SK-N-SH treated with all-trans-retinoic acid at 6 μM for 48 hours (cell line): ENCODE results near the gene GCSAM.

ENCODE experiments used
- ATAC-seq: fragments of 200-7000 bp; cut with Tn5 transposase; 3 replicates; pipeline ENCODE4 v1.9.1; 2020; ENCODE audit warnings: mild to moderate bottlenecking, moderate library complexity
- BACH2 ChIP-seq: fragments of 250-450 bp; sonication (Bioruptor Pico); IDR thresholded peaks from 2 replicates; pipeline ENCODE4 v1.9.0; 2021; ENCODE audit warnings: mild to moderate bottlenecking, borderline replicate concordance
- CSDC2 ChIP-seq: fragments of 250-450 bp; sonication (Bioruptor Pico); IDR thresholded peaks from 2 replicates; pipeline ENCODE4 v1.5.0; 2020; ENCODE audit warnings: mild to moderate bottlenecking, moderate library complexity
- ESRRG ChIP-seq: fragments of 250-450 bp; sonication (Bioruptor Pico); IDR thresholded peaks from 2 replicates; pipeline ENCODE4 v1.6.1; 2021; ENCODE audit warnings: mild to moderate bottlenecking
- GLIS3 ChIP-seq: fragments of 250-450 bp; sonication (Bioruptor Pico); IDR thresholded peaks from 2 replicates; pipeline ENCODE4 v1.5.0; 2020; ENCODE audit warnings: mild to moderate bottlenecking, moderate library complexity
- ISL1 ChIP-seq: fragments of 250-450 bp; sonication (Bioruptor Pico); IDR thresholded peaks from 2 replicates; pipeline ENCODE4 v2.1.2; 2022; ENCODE audit warnings: mild to moderate bottlenecking, moderate library complexity
- OSR1 ChIP-seq: fragments of 250-450 bp; sonication (Bioruptor Pico); IDR thresholded peaks from 2 replicates; pipeline ENCODE4 v1.8.0; 2022; ENCODE audit warnings: moderate library complexity, mild to moderate bottlenecking, inconsistent platforms
- PPARA ChIP-seq: fragments of 250-450 bp; sonication (Bioruptor Pico); IDR thresholded peaks from 2 replicates; pipeline ENCODE4 v1.5.0; 2020; ENCODE audit warnings: mild to moderate bottlenecking, borderline replicate concordance
- RARB ChIP-seq: fragments of 250-450 bp; sonication (Bioruptor Pico); IDR thresholded peaks from 2 replicates; pipeline ENCODE4 v1.8.0; 2021; ENCODE audit warnings: mild to moderate bottlenecking, moderate library complexity
- SNAI2 ChIP-seq: fragments of 250-450 bp; sonication (Bioruptor Pico); IDR thresholded peaks from 2 replicates; pipeline ENCODE4 v1.5.0; 2020; ENCODE audit warnings: mild to moderate bottlenecking, moderate library complexity
- TCF4 ChIP-seq: fragments of 250-450 bp; sonication (Bioruptor Pico); IDR thresholded peaks from 2 replicates; pipeline ENCODE4 v1.8.0; 2021; ENCODE audit warnings: mild to moderate bottlenecking, moderate library complexity, borderline replicate concordance
- ZC3H10 ChIP-seq: fragments of 250-450 bp; sonication (Bioruptor Pico); IDR thresholded peaks from 2 replicates; pipeline ENCODE4 v1.5.1; 2021; ENCODE audit warnings: mild to moderate bottlenecking, moderate library complexity
- ZFP3 ChIP-seq: fragments of 250-450 bp; sonication (Bioruptor Pico); IDR thresholded peaks from 2 replicates; pipeline ENCODE4 v1.5.0; 2020; ENCODE audit warnings: mild to moderate bottlenecking, moderate library complexity
- ZFP30 ChIP-seq: fragments of 450-650 bp; formaldehyde crosslinking; IDR thresholded peaks from 2 replicates; pipeline ENCODE4 v1.5.0; 2022; ENCODE audit warnings: mild to moderate bottlenecking, moderate library complexity
- ZNF565 ChIP-seq: fragments of 450-650 bp; formaldehyde crosslinking; conservative IDR thresholded peaks from 2 replicates; pipeline ENCODE4 v1.5.0; 2020; ENCODE audit warnings: low read depth, mild to moderate bottlenecking, moderate library complexity
- ZNF8 ChIP-seq: fragments of 450-650 bp; formaldehyde crosslinking; IDR thresholded peaks from 2 replicates; pipeline ENCODE4 v1.5.0; 2020; ENCODE audit warnings: mild to moderate bottlenecking, moderate library complexity
- TF ChIP-seq, protein P1 (sequence below): fragments of 250-450 bp; sonication (Bioruptor Pico); IDR thresholded peaks from 2 replicates; pipeline ENCODE4 v1.8.0; 2020; ENCODE audit warnings: mild to moderate bottlenecking, moderate library complexity, borderline replicate concordance
- TF ChIP-seq, protein P2 (sequence below): fragments of 250-450 bp; sonication (Bioruptor Pico); IDR thresholded peaks from 2 replicates; pipeline ENCODE4 v1.5.1; 2020; ENCODE audit warnings: low read depth, mild to moderate bottlenecking, moderate library complexity
- TF ChIP-seq, protein P3 (sequence below): fragments of 250-450 bp; sonication (Bioruptor Pico); IDR thresholded peaks from 2 replicates; pipeline ENCODE4 v1.8.0; 2021; ENCODE audit warnings: low read depth, mild to moderate bottlenecking, moderate library complexity, borderline replicate concordance
- TF ChIP-seq, protein P4 (sequence below): fragments of 250-450 bp; sonication (Bioruptor Pico); IDR thresholded peaks from 2 replicates; pipeline ENCODE4 v1.5.0; 2020; ENCODE audit warnings: mild to moderate bottlenecking, moderate library complexity

Gene GCSAM

DNA sequence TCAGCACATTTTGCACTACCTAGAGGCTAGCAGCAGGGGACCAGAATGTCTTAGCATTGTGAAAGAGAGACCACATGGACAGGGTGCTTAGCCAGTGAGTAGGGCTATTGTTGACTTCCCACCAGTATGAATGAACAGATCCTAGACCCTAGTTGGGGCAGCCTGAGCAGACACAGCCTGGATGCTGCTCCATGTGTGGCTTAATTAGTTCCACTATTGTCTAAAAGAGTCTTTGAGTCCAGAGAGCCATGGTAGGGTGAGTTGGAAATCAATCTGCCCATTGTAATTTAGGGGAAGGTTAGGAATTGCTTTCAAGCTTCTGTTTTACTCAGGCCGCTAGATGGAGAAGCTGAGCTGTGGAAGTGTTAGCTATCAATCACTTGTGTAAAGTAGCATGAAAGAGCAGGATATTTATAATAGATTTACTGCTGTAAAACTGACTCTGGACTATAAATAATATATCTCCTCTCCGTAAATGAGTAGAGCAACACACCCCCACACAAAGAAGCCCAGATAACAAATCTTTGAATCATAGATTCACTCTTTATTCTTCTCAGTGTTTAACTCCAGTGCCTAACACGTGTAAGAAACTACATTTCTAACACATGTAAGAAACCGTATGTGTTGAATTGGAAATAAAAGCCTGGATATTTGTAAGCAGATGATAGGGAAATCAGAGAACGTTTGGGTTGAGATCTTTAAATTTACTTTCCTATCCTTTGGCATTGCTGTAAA is 4.1 kb upstream of the GCSAM start (continued):
- TF ChIP-seq, protein P1, sequence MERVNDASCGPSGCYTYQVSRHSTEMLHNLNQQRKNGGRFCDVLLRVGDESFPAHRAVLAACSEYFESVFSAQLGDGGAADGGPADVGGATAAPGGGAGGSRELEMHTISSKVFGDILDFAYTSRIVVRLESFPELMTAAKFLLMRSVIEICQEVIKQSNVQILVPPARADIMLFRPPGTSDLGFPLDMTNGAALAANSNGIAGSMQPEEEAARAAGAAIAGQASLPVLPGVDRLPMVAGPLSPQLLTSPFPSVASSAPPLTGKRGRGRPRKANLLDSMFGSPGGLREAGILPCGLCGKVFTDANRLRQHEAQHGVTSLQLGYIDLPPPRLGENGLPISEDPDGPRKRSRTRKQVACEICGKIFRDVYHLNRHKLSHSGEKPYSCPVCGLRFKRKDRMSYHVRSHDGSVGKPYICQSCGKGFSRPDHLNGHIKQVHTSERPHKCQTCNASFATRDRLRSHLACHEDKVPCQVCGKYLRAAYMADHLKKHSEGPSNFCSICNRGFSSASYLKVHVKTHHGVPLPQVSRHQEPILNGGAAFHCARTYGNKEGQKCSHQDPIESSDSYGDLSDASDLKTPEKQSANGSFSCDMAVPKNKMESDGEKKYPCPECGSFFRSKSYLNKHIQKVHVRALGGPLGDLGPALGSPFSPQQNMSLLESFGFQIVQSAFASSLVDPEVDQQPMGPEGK (CRISPR knock-in tag) = no peak
- TF ChIP-seq ZFP3 (CRISPR knock-in tag) = no peak

DNA sequence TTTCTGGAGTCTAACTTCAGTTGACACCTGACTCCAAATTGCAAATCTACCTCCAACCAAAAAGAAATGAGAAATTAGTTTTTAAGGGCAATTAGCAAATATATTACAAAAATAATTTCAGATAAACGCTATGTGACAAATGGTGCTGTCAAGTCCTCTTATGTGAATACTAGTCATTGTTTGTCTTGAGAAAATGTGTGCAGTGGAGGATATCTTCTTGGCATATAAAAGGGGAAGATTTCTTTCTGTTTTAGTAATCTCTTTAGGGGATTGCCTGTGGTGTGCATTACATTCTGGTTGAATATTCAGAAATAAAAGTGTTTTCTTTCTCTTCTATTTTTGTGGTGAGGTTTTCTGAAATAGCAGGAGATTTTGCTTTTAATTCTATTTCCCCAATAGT is 3.0 kb upstream of the GCSAM start:
- ATAC-seq = no peak
- TF ChIP-seq ZFP3 (CRISPR knock-in tag) (no peak), ZNF565 (CRISPR knock-in tag) (no peak), OSR1 (CRISPR knock-in tag) (no peak), CSDC2 (CRISPR knock-in tag) (no peak), TCF4 (CRISPR knock-in tag) (no peak), PPARA (CRISPR knock-in tag) (no peak), ZNF8 (no peak), ISL1 (no peak)
- TF ChIP-seq, protein P2, sequence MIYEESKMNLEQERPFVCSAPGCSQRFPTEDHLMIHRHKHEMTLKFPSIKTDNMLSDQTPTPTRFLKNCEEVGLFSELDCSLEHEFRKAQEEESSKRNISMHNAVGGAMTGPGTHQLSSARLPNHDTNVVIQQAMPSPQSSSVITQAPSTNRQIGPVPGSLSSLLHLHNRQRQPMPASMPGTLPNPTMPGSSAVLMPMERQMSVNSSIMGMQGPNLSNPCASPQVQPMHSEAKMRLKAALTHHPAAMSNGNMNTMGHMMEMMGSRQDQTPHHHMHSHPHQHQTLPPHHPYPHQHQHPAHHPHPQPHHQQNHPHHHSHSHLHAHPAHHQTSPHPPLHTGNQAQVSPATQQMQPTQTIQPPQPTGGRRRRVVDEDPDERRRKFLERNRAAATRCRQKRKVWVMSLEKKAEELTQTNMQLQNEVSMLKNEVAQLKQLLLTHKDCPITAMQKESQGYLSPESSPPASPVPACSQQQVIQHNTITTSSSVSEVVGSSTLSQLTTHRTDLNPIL (CRISPR knock-in tag) = no peak

DNA sequence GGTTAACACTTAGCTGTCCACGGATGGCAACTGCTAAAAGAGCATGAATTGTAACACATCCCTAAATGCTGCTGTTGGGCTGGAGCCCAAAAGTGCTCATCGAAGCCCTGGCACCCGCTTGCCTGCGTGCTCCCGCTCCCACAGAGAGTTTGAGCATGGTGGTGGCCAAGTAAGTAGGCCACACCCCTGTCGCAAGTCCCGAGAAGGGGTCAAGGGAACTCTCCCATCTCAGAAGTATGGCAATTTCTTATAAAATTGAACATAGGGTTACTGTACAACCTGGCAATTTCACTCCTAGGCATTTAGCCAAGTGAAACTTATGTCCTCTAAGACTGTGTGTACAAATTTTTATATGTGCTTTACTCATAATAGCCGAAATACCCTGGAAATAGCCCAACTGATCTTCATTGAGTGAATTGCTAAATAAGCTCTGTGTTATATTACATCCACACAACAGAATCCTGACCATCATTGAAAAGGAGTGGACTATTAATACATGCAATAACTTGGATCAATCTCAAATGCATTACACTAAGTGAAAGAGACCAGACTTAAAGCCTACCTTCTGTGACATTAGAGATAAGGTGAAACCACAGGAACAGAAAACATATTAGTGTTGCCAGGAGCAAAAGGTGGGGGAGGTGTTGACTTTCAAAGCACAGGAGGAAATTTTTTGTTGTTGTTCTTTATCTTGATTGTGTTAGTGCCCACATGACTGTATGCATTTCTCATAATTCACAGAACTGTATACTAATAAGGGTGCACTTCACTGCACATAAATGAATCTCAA is 1.5 kb upstream of the GCSAM start:
- no peak; the same call in 2 of the 3 replicates for ATAC-seq

More for the DNA sequence above, 1.5 kb upstream of the GCSAM start:
- no peak for TF ChIP-seq ZFP30
- TF ChIP-seq, protein P3, sequence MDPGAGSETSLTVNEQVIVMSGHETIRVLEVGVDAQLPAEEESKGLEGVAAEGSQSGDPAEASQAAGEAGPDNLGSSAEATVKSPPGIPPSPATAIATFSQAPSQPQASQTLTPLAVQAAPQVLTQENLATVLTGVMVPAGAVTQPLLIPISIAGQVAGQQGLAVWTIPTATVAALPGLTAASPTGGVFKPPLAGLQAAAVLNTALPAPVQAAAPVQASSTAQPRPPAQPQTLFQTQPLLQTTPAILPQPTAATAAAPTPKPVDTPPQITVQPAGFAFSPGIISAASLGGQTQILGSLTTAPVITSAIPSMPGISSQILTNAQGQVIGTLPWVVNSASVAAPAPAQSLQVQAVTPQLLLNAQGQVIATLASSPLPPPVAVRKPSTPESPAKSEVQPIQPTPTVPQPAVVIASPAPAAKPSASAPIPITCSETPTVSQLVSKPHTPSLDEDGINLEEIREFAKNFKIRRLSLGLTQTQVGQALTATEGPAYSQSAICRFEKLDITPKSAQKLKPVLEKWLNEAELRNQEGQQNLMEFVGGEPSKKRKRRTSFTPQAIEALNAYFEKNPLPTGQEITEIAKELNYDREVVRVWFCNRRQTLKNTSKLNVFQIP (CRISPR knock-in tag) = no peak
- TF ChIP-seq, protein P1 (CRISPR knock-in tag) = no peak
- TF ChIP-seq SNAI2 (CRISPR knock-in tag) = no peak
- no peak for TF ChIP-seq ZNF8
- peak; percentile 49 for TF ChIP-seq ISL1
- TF ChIP-seq, protein P2 (CRISPR knock-in tag) = no peak
- TF ChIP-seq TCF4 (CRISPR knock-in tag) = peak; percentile 29; the same call in 1 of the 2 replicates
- no peak for TF ChIP-seq GLIS3 (CRISPR knock-in tag)
- TF ChIP-seq CSDC2 (CRISPR knock-in tag) = no peak
- TF ChIP-seq RARB (CRISPR knock-in tag) = no peak
- TF ChIP-seq BACH2 (CRISPR knock-in tag) = no peak
- TF ChIP-seq ZC3H10 (CRISPR knock-in tag) = no peak
- TF ChIP-seq, protein P4, sequence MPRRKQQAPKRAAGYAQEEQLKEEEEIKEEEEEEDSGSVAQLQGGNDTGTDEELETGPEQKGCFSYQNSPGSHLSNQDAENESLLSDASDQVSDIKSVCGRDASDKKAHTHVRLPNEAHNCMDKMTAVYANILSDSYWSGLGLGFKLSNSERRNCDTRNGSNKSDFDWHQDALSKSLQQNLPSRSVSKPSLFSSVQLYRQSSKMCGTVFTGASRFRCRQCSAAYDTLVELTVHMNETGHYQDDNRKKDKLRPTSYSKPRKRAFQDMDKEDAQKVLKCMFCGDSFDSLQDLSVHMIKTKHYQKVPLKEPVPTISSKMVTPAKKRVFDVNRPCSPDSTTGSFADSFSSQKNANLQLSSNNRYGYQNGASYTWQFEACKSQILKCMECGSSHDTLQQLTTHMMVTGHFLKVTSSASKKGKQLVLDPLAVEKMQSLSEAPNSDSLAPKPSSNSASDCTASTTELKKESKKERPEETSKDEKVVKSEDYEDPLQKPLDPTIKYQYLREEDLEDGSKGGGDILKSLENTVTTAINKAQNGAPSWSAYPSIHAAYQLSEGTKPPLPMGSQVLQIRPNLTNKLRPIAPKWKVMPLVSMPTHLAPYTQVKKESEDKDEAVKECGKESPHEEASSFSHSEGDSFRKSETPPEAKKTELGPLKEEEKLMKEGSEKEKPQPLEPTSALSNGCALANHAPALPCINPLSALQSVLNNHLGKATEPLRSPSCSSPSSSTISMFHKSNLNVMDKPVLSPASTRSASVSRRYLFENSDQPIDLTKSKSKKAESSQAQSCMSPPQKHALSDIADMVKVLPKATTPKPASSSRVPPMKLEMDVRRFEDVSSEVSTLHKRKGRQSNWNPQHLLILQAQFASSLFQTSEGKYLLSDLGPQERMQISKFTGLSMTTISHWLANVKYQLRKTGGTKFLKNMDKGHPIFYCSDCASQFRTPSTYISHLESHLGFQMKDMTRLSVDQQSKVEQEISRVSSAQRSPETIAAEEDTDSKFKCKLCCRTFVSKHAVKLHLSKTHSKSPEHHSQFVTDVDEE (CRISPR knock-in tag) = no peak
- TF ChIP-seq ZNF565 (CRISPR knock-in tag) = no peak
- TF ChIP-seq PPARA (CRISPR knock-in tag) = no peak
- TF ChIP-seq OSR1 (CRISPR knock-in tag) = no peak
- TF ChIP-seq ESRRG (CRISPR knock-in tag) = no peak
